Esophagus muscularis mucosa (tissue), 4 donors: Measurements from ENCODE around the gene SLC4A5. TPM values are rescaled to one million over a fixed set of nuclear protein-coding genes. Genes with fewer than 3 reads are reported as not detected.

Experiments
- DNase-seq: peaks from one replicate; pipeline ENCODE4 v3.0.0-alpha.2; 2017; ENCODE audit errors: extremely low spot score
- H3K27ac ChIP-seq, 4 donors: fragments of 200-600 bp; sonication (generic); replicated peaks in 1 of 4; 1 replicate in 3 of 4; 2 replicates in 1 of 4; pipeline ENCODE4 v1.5.1; 2016 to 2019; ENCODE audit warnings: mild to moderate bottlenecking in 1 of 4
- H3K27me3 ChIP-seq, 4 donors: fragments of 200-600 bp; sonication (generic); one replicate each; pipeline versions ENCODE4 v1.5.1 to v1.6.0; 2016 to 2019
- H3K36me3 ChIP-seq, 4 donors: fragments of 200-600 bp; sonication (generic); one replicate each; pipeline ENCODE4 v1.5.1; 2016 to 2019
- H3K4me1 ChIP-seq, 4 donors: fragments of 200-600 bp; sonication (generic); one replicate each; pipeline ENCODE4 v1.5.1; 2016 to 2019
- H3K4me3 ChIP-seq, 4 donors: fragments of 200-600 bp; sonication (generic); 1 replicate in 2 of 4; 2 replicates in 2 of 4; pipeline ENCODE4 v1.5.1; 2016 to 2019; ENCODE audit warnings: mild to moderate bottlenecking in 4 of 4, moderate library complexity in 1 of 4
- H3K9me3 ChIP-seq, 4 donors: fragments of 200-600 bp; sonication (generic); 1 replicate in 3 of 4; 2 replicates in 1 of 4; pipeline ENCODE4 v1.5.1; 2016 to 2019
- EP300 ChIP-seq: sonication (generic); formaldehyde crosslinking; IDR thresholded peaks from one replicate; pipeline ENCODE4 v1.6.1; 2017; ENCODE audit warnings: antibody characterized with exemption
- POLR2A ChIP-seq: fragments of 450-650 bp; IDR thresholded peaks from one replicate; pipeline ENCODE4 v1.6.1; 2017; ENCODE audit warnings: antibody characterized with exemption, moderate library complexity, mild to moderate bottlenecking, low read depth
- POLR2AphosphoS5 ChIP-seq, 2 donors: sonication (generic); formaldehyde crosslinking; IDR thresholded peaks; one replicate each; pipeline ENCODE4 v1.6.1; 2017; ENCODE audit warnings: antibody characterized with exemption in 2 of 2
- WGBS: methylation state at CpG from one replicate; pipeline ENCODE4 v1.1.5; 2018; 5-methylcytosine and 5-hydroxymethylcytosine counted together
- intact Hi-C: fragments of 100-400 bp; cut with DNase I; formaldehyde crosslinking; loops from one replicate; pipeline ENCODE4 v1.15.1; 2023
- total RNA-seq, 4 donors: library from RNA; depleted of rRNA; stranded (reverse); fragments of >200 nt; gene quantifications; one replicate each; pipeline versions ENCODE4 v1.1.0 to v1.2.1, GENCODE V29; 2016
- TF ChIP-seq, protein P1 (sequence below), 3 experiments: fragments of 200-600 bp in 2 of 3; fragments of 450-650 bp in 1 of 3; sonication (generic) in 2 of 3; IDR thresholded peaks; one replicate each; pipeline ENCODE4 v1.5.1; 2017 to 2019; ENCODE audit warnings: antibody characterized with exemption in 3 of 3, mild to moderate bottlenecking in 2 of 3, moderate library complexity in 1 of 3

Gene SLC4A5
- total RNA-seq, 4 donors from 2014 or later = 0.50 to 1.8 (median 1.4) TPM

DNA sequence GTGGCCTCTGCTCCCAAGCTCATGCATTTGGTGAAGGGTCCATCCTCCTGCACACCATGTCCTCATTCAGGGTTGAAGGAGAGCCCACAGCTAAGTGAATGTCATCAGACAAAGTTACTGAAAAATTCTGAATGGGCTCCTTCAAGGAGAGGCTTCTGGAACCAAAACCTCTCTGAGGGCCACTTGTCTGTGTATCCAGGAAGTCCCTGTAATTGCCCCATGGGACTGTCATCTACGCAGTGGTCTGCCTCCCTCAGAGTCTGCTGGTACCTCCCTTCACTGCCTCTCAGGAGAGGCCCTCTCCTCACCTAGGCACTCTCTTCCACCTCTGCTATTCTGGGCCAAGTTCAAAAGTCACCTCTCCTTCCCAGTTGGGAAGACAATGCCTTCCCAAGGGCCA lies 68.0 kb downstream of the SLC4A5 start:
- Histone ChIP-seq H3K9me3 (no peaks in the 10 kb centered on the region), H3K36me3 (peaks cover 0 to 14% (median 4%) of the 10 kb centered on the region in 4 donors), H3K27me3 (no peaks in the 10 kb centered on the region), H3K4me1 (no peaks in the 10 kb centered on the region), H3K4me3 (no peak overlapping the region), H3K27ac (no peak overlapping the region)
- intact Hi-C loops = no loop called here
- DNase-seq = no peak
- no peak for TF ChIP-seq POLR2A
- no peak for TF ChIP-seq EP300
- TF ChIP-seq, protein P1, sequence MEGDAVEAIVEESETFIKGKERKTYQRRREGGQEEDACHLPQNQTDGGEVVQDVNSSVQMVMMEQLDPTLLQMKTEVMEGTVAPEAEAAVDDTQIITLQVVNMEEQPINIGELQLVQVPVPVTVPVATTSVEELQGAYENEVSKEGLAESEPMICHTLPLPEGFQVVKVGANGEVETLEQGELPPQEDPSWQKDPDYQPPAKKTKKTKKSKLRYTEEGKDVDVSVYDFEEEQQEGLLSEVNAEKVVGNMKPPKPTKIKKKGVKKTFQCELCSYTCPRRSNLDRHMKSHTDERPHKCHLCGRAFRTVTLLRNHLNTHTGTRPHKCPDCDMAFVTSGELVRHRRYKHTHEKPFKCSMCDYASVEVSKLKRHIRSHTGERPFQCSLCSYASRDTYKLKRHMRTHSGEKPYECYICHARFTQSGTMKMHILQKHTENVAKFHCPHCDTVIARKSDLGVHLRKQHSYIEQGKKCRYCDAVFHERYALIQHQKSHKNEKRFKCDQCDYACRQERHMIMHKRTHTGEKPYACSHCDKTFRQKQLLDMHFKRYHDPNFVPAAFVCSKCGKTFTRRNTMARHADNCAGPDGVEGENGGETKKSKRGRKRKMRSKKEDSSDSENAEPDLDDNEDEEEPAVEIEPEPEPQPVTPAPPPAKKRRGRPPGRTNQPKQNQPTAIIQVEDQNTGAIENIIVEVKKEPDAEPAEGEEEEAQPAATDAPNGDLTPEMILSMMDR (IDR thresholded peaks at IDR 0.05) = no peak
- no peak for TF ChIP-seq POLR2AphosphoS5 (IDR thresholded peaks at IDR 0.05)
- WGBS = 100% methylated on average over 1 of the region's 1 CpG

DNA sequence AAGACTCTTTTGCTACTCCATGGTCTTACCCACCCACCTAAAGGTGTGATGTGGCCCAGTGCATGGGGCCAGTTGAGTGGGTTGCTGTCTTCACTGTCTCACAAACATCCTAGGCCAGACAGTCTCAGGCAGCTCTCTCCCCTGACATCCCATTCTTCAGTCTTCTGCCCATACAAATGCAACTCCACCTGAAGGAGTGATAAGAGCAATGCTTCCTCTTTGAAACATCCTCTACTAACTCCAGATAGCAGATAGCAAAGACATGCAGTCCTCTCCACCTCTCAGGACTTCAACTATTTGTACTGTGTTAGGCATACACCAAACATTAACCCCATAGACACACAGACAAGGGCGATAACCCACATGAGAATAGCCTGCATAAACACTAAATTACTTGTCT lies 73.5 kb downstream of the SLC4A5 start:
- H3K4me3 ChIP-seq = no peak overlapping the region
- no peak for DNase-seq
- peaks cover 0 to 10% (median 4%) of the 10 kb centered on the region in 4 donors for H3K36me3 ChIP-seq
- H3K4me1 ChIP-seq = no peaks in the 10 kb centered on the region
- intact Hi-C loops = no loop called here
- H3K9me3 ChIP-seq = no peaks in the 10 kb centered on the region
- no peaks in the 10 kb centered on the region for H3K27me3 ChIP-seq
- no peak for TF ChIP-seq POLR2AphosphoS5 (IDR thresholded peaks at IDR 0.05)
- TF ChIP-seq, protein P1 (IDR thresholded peaks at IDR 0.05) = no peak
- TF ChIP-seq EP300 = no peak
- no peak for TF ChIP-seq POLR2A
- WGBS = 100% methylated on average over 1 of the region's 1 CpG
- no peak overlapping the region for H3K27ac ChIP-seq

DNA sequence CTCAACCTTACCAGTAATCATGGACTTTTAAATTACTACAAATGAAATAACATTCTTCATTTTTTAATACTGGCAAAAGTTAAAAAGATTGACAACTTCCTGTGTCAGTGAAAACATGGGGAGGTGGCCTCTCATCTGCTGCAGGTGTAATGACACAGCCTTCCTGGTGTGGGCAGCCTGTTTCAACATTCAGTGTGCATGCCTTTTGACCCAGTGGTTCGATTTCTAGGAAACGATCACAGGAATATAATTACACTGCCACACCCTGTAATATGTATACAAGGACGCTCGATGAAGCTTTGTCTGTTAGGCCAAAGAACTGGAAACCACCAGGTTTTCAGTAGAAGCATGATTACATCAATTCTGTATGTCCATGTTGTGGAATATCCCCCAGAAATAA lies 76.1 kb downstream of the SLC4A5 start:
- H3K4me3 ChIP-seq = no peak overlapping the region
- TF ChIP-seq, protein P1 (IDR thresholded peaks at IDR 0.05) = no peak
- TF ChIP-seq POLR2AphosphoS5 (IDR thresholded peaks at IDR 0.05) (no peak), EP300 (no peak), POLR2A (no peak)
- intact Hi-C loops = no loop called here
- no peaks in the 10 kb centered on the region for H3K4me1 ChIP-seq
- no peaks in the 10 kb centered on the region for H3K27me3 ChIP-seq
- H3K27ac ChIP-seq = no peak overlapping the region
- no peak for DNase-seq
- peaks cover 0 to 17% (median 6%) of the 10 kb centered on the region in 4 donors for H3K36me3 ChIP-seq
- no peaks in the 10 kb centered on the region for H3K9me3 ChIP-seq
- 58% methylated on average over 4 of the region's 4 CpGs for WGBS

DNA sequence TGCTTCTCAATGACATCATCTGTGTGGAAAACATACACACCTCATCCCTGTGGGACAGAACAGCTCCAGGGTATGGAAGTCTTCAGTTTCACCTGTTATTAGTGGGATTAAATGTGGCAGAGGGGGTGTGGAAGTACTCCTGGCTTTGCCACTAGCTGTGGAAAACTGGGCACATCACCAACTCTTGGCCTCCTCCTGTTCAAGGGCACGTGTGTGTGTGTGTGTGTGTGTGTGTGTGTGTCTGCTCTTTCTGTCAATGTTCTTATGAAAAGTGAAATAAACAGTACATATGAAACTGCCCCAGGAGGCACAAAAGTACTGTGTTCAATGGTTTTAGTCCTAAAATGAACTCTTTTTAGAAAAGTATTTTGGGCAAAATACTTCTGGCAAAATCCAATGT lies 78.9 kb downstream of the SLC4A5 start:
- H3K4me1 ChIP-seq = no peaks in the 10 kb centered on the region
- intact Hi-C loops = no loop called here
- no peaks in the 10 kb centered on the region for H3K27me3 ChIP-seq
- 25% methylated on average over 1 of the region's 1 CpG for WGBS
- no peak for TF ChIP-seq EP300
- no peak for TF ChIP-seq POLR2A
- TF ChIP-seq, protein P1 (IDR thresholded peaks at IDR 0.05) = no peak
- no peak for TF ChIP-seq POLR2AphosphoS5 (IDR thresholded peaks at IDR 0.05)
- H3K27ac ChIP-seq = no peak overlapping the region
- H3K36me3 ChIP-seq = peaks cover 0 to 17% (median 5%) of the 10 kb centered on the region in 4 donors
- DNase-seq = no peak
- H3K4me3 ChIP-seq = no peak overlapping the region
- H3K9me3 ChIP-seq = no peaks in the 10 kb centered on the region

DNA sequence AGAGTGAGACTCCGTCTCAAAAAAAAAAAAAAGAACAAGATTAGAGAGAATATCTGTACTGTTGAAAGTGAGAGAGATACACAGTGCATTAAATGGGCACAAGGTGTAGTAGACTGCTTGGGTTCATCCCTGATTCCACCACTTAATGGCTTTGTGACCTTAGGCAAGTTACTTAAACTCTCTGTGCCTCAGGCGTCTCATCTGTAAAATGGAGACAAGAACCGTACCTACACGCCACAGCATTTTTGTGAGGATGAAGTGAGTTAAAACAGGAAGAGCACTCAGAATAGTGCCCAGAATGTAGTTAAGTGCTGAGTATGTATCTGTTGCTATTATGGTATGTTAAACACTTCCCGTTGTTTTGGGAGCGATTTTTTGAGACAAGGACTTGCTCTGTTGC lies 80.5 kb downstream of the SLC4A5 start:
- H3K27me3 ChIP-seq = no peaks in the 10 kb centered on the region
- 93% methylated on average over 6 of the region's 6 CpGs for WGBS
- no peaks in the 10 kb centered on the region for H3K4me1 ChIP-seq
- no peak overlapping the region for H3K27ac ChIP-seq
- peaks cover 0 to 27% (median 6%) of the 10 kb centered on the region in 4 donors for H3K36me3 ChIP-seq
- H3K9me3 ChIP-seq = no peaks in the 10 kb centered on the region
- DNase-seq = no peak
- intact Hi-C loops = no loop called here
- TF ChIP-seq POLR2A (no peak), POLR2AphosphoS5 (IDR thresholded peaks at IDR 0.05) (no peak), EP300 (no peak)
- TF ChIP-seq, protein P1 (IDR thresholded peaks at IDR 0.05) = no peak
- no peak overlapping the region for H3K4me3 ChIP-seq
